Activated CD4-positive, alpha-beta T cell treated with anti-CD3 and anti-CD28 coated beads, Interleukin-2, amount 50 U/mL, for 4 hours (primary cell): ENCODE data around the gene CHEK2.
"Not testable (repeated sequence)": the region's sequence is repeated elsewhere in the genome, so short reads cannot be mapped to it uniquely, and the experiment has no call there.

Experiments
- DNase-seq, 2 experiments: peaks; one replicate each; pipeline ENCODE4 v3.0.0-alpha.2; 2020

Gene CHEK2

DNA sequence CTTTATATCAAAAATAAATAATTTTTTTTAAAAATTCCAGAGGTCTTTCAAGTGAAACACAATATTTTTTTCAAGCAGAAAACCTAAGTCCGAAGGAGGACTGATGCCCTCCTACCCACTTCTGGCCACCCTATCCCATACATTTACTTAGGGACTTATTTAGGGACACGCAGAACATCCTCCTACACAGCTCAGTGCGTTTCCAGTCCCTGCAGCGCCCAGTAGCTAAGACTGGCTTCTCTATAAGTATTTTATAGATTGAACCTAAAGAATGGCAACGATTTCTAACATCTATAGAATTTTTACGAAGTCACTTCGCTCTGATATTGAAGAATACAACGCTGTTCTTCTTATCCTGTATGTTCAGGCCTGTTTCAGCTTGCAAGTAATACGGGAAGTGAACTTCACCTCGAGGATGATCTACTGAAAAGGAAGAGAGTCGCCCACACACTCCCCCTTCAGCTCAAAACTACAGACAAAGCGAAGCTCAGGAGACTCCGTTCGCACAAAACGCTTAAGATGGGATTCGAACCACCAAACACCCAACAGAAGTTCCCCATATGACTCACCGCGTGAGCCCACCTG, 328 bp downstream of the CHEK2 start:
- DNase-seq, result no peak

DNA sequence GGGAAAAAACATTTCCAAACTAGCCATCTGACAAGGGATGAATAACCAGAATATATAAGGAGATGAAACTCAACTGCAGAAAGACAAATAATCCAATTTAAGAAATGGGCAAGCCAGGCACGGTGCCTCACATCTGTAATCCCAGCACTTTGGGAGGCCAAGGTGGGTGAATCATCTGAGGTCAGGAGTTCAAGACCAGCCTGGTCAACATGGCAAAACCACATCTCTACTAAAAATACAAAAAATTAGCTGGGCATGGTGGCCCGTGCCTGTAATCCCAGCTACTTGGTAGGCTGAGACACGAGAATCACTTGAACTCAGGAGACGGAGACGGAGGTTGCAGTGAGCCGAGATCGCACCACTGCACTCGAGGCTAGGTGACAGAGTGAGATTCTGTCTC, 2.7 kb downstream of the CHEK2 start:
- not testable (repeated sequence) for DNase-seq

DNA sequence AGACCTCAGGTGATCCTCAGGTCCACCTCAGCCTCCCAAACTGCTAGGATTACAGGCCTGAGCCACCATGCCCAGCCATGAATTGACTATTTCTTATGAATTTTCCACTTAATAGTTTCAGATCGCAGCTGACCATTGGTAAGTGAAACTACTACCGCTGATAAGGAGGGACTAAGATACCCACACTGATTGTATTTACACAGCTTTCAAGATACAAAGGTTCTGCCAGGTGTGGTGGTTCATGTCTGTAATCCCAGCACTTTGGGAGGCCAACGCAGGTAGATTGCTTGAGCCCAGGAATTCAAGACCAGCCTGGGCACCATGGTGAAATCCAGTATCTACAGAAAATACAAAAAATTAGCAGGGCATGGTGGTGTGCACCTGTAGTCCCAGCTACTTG, 3.9 kb downstream of the CHEK2 start:
- DNase-seq, result no peak

- DNase-seq, result no peak
Observed at GRCh38 chr22:28736301-28737155, 5.1 kb downstream of the CHEK2 start.

DNA sequence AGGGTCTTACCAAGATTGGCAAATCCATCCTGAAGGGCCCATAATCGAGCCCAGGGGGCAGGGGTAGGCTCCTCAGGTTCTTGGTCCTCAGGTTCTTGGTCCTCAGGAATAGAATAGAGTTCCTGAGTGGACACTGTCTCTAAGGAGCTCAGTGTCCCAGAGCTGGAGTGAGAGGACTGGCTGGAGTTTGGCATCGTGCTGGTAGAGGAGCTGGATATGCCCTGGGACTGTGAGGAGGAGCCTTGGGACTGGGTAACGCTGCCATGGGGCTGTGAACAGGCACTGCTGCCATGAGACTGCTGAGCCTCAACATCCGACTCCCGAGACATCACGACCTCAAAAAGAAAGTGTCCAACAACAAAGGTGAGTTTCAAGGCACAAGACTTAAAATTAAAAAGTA, 7.2 kb downstream of the CHEK2 start:
- DNase-seq, result no peak

GRCh38 chr22:28730179-28730578, 11.4 kb downstream of the CHEK2 start:
- DNase-seq, result no peak

GRCh38 chr22:28728621-28729313, 12.9 kb downstream of the CHEK2 start:
- no peak for DNase-seq

- no peak for DNase-seq
Observed at GRCh38 chr22:28728002-28728401, 13.6 kb downstream of the CHEK2 start.

DNA sequence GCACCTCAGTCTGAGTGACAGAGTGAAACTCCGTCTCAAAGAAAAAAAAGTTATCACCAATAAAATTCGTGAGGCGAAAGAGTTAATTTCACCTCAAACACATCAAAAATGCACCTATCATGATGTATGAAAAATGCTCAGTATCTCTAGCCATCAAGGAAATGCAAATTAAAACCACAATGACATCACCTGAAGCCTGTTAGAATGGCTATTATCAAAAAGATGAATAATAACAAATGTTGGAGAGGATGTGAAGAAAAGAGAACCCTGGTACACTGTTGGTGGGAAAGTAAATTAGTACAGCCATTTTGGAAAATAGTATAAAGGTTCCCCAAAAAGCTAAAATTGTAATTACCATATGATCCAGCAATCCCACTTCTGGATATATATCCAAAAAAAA, 23.6 kb downstream of the CHEK2 start:
- no peak for DNase-seq

DNA sequence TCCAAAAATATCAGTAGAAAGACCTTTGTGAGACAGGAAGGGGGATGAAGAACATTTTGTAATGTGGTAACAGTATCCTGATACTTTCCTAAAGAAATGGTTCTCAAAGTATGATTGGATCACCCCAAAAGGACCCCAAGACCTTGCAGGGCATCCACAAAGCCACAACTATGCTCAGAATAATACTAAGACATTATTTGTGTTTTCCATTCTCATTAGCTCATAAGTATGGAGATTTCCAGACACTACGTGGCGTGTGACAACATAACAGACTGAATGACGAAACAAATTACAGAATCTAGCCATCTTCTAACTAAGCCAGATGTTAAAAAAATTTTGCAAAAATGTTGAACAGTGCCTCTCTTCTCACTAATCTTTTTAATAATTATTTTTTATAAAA, 24.9 kb downstream of the CHEK2 start:
- DNase-seq, result no peak

GRCh38 chr22:28715611-28716010, 26.0 kb downstream of the CHEK2 start:
- no peak for DNase-seq

GRCh38 chr22:28714043-28714628, 27.5 kb downstream of the CHEK2 start:
- DNase-seq, result no peak

DNA sequence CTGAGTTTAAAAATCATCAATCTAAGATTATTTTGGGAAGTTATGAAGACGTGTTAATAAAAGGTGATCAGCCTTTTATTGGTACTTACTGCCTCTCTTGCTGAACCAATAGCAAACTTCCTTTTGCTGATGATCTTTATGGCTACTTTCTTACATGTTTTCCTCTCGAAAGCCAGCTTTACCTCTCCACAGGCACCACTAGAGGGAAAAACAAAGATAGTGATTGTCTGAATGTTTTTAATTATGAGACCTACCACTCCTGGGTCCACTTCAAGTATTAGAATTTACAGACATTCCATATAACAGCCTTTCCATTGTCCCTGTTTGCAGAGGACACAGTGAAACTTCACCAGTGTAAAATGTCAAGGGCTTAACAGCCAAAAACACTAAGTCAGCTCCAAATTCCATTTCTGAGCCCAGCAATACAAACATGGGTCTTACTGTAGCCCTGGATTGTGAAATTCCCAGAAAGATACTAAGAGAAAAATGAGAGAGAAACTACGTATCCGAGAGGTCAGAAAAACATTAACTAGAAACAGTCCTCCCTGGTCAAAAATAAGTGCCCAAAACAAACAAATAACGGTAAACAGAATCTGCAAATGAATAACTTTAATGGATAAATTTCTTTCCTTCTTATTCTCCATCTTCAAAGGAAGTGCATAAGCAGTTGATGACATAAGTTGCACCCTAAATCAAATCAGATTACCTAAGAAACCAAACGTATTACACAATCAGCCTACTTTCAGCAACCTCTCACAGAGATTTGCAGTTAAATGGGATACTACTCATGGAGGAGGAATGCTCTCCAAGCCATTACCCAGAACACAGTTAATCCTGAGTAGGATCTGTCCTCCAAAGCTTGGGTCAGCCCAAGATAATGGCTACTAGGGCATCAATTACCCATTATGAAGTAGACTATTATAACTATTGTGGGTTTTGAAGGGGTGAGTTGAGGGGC, 29.5 kb downstream of the CHEK2 start:
- DNase-seq, result no peak

GRCh38 chr22:28711341-28711740, 30.3 kb downstream of the CHEK2 start:
- DNase-seq, result no peak

DNA sequence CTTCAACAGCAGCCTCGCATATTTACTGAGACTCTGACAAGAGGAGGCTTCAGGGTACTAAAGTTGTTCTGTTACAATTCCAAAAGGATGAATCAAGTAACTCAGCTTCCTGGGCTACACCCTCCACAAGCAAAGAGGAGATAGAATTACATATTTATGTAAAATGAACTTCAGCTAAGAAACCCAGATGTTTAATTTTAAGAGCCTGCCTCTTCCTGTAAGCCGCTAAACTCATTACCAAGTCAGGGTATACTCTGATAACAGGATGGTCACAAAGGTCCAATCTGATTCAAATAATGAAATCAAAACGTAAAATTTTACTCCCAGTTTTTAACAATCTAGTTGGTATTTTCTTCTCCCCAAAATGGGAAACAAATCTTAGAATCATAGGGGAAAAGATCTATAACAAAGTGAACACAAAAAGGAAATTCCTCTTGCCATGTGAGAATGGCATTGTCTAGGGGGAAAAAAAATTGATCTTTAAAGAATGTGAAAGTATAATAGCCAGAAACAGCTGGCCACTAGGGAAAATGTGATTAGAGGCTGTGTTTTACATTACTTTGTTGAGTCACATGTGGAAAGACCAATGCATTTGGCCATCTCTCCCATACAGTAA, 30.9 kb downstream of the CHEK2 start:
- DNase-seq, result no peak

DNA sequence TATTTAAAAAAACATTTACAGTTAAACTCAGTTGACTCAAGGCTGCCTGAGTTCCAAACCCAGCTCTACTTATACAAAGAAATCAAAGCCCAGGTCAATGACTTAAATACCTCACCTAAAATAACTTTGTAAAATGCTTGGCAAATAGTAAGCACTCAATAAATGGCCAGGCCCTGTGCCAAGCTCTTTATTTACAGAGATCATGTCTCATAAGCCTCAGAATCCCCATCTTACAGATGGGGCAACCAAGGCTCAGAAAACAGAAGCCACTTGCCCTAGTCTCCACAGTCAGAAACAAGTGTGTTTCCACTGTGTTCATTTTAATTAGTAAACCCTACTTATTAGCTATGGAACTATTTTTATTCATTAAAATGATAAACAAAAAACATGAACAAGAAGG, 31.5 kb downstream of the CHEK2 start:
- no peak for DNase-seq

DNA sequence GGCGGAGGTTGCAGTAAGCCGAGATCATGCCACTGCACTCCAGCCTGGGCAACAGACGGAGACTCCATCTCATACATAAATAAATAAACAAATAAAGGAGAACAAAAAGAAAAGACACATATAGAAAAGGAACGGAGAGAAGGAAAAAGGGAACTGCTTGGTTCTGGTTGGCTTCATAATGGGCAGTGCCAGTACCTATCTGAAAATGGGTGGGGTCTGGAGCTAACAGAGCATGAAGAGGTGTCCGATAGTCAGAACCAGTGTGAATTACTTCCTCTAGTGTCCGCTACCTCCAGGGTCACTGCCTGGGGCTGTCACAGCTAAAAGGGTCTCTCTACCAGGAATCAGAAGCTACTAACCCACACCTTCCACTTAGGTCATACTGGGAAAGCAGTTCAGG, 34.8 kb downstream of the CHEK2 start:
- no peak for DNase-seq

- no peak for DNase-seq
Observed at GRCh38 chr22:28703436-28703835, 38.2 kb downstream of the CHEK2 start.

DNA sequence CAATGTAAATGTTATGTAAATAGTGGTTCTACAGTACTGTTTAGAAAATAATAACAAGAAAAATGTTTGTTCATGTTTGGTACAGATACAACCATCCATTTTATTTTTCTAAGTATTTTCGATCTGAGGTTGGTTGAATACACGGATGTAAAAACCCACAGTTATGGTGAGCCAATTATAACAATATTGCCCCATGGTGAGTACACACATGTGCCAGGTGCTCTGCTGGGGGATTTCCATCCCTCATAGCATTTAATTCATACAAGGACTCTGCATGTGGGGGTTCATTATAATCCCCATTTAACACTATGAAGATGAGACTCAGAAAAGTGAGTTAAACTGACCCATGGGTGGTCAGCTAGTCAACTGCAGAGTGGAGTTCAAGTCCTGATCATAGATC, 38.7 kb downstream of the CHEK2 start:
- DNase-seq, result no peak

GRCh38 chr22:28693041-28693760, 48.4 kb downstream of the CHEK2 start:
- DNase-seq, result not testable (repeated sequence)

DNA sequence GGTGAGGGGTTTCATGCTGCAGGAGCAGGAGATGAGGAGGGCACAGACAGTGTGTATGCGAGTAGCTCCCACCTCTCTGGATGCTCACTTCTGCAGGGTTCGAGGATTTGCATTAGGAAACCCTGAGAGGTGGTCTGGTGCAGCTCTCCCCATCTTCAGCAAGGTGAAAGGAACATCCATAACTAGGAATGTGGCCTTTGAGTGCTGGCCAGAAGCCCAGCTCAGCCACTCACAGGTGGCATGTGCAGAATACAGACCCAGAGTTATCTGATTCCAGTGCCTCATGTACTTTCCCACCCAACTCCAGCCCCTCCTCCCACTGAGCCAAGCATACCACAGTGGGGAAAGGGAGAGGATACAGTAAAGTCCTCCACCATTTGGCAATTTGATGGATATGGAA, 51.8 kb downstream of the CHEK2 start:
- DNase-seq, result not testable (repeated sequence)
